ENCODE measurements around the gene CCL15. TPM values are rescaled to one million over a fixed set of nuclear protein-coding genes. Genes with fewer than 3 reads are reported as not detected.

The CCL15 gene
- total and polyA plus RNA-seq, 2 of the 13 experiments (the other 11 are each of a cell fraction or from before 2014, with no cell fraction given): 29.2 to 45.9 TPM

GRCh38 chr17:35972945-35973332 lies 28.4 kb downstream of the CCL15 start (continued):
- no peak for TF ChIP-seq ZNF547 (CRISPR knock-in tag; IDR thresholded peaks at IDR 0.05)
- TF ChIP-seq ZNF281 (CRISPR knock-in tag; IDR thresholded peaks at IDR 0.05; ENCODE audit: borderline replicate concordance): no peak
- TF ChIP-seq ZNF737 (CRISPR knock-in tag; IDR thresholded peaks at IDR 0.05; ENCODE audit: borderline replicate concordance): no peak
- TF ChIP-seq NKX3-1 (CRISPR knock-in tag; IDR thresholded peaks at IDR 0.05): no peak
- TF ChIP-seq ZNF230 (CRISPR knock-in tag; IDR thresholded peaks at IDR 0.05): no peak
- TF ChIP-seq FOXA1 (IDR thresholded peaks at IDR 0.05): no peak
- TF ChIP-seq FOXA1 (CRISPR knock-in tag; IDR thresholded peaks at IDR 0.05): peak; percentile 41; the same call in 1 of the 2 replicates
- no peak for TF ChIP-seq ZNF83 (CRISPR knock-in tag; IDR thresholded peaks at IDR 0.05; ENCODE audit: borderline replicate concordance)
- TF ChIP-seq ZMYM4 (CRISPR knock-in tag; IDR thresholded peaks at IDR 0.05): no peak
- no peak for TF ChIP-seq THAP8 (CRISPR knock-in tag; IDR thresholded peaks at IDR 0.05; ENCODE audit: borderline replicate concordance)
- TF ChIP-seq KLF9 (CRISPR knock-in tag; IDR thresholded peaks at IDR 0.05; ENCODE audit: low read depth): 0 out of 2 replicates have a peak, but pooled peaks have one; percentile 16
- TF ChIP-seq FUBP1 (CRISPR knock-in tag; IDR thresholded peaks at IDR 0.05; ENCODE audit: borderline replicate concordance): no peak
- TF ChIP-seq PRMT3 (CRISPR knock-in tag; IDR thresholded peaks at IDR 0.05; ENCODE audit: borderline replicate concordance, low read depth): no peak
- TF ChIP-seq SAP130 (CRISPR knock-in tag; IDR thresholded peaks at IDR 0.05; ENCODE audit: low read depth): no peak
- TF ChIP-seq ZNF615 (CRISPR knock-in tag; IDR thresholded peaks at IDR 0.05; ENCODE audit: borderline replicate concordance): no peak
- no peak for TF ChIP-seq NONO (IDR thresholded peaks at IDR 0.05)
- TF ChIP-seq NONO (CRISPR knock-in tag; conservative IDR thresholded peaks at IDR 0.05): no peak
- no peak for TF ChIP-seq SMAD1 (CRISPR knock-in tag; IDR thresholded peaks at IDR 0.05; ENCODE audit: borderline replicate concordance, low read depth)
- peak; percentile 76; the same call in 1 of the 2 replicates for TF ChIP-seq HHEX (CRISPR knock-in tag; IDR thresholded peaks at IDR 0.05)
- TF ChIP-seq ZNF839 (CRISPR knock-in tag; IDR thresholded peaks at IDR 0.05; ENCODE audit: borderline replicate concordance): no peak
- TF ChIP-seq ZNF121 (CRISPR knock-in tag; IDR thresholded peaks at IDR 0.05): no peak
- TF ChIP-seq HMG20B (CRISPR knock-in tag; conservative IDR thresholded peaks at IDR 0.05): 0 out of 2 replicates have a peak, but pooled peaks have one; percentile 23
- TF ChIP-seq SP2 (CRISPR knock-in tag; IDR thresholded peaks at IDR 0.05): no peak
- TF ChIP-seq MLLT10 (CRISPR knock-in tag; IDR thresholded peaks at IDR 0.05): no peak
- TF ChIP-seq, protein P1, sequence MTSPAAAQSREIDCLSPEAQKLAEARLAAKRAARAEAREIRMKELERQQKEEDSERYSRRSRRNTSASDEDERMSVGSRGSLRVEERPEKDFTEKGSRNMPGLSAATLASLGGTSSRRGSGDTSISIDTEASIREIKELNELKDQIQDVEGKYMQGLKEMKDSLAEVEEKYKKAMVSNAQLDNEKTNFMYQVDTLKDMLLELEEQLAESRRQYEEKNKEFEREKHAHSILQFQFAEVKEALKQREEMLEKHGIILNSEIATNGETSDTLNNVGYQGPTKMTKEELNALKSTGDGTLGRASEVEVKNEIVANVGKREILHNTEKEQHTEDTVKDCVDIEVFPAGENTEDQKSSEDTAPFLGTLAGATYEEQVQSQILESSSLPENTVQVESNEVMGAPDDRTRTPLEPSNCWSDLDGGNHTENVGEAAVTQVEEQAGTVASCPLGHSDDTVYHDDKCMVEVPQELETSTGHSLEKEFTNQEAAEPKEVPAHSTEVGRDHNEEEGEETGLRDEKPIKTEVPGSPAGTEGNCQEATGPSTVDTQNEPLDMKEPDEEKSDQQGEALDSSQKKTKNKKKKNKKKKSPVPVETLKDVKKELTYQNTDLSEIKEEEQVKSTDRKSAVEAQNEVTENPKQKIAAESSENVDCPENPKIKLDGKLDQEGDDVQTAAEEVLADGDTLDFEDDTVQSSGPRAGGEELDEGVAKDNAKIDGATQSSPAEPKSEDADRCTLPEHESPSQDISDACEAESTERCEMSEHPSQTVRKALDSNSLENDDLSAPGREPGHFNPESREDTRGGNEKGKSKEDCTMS (CRISPR knock-in tag; conservative IDR thresholded peaks at IDR 0.05): no peak
- TF ChIP-seq NFRKB (IDR thresholded peaks at IDR 0.05): no peak
